Measurements from ENCODE around the gene PPFIA1.

Gene PPFIA1

GRCh38 chr11:70278994-70279393 is 8.5 kb downstream of the PPFIA1 start:
- Histone ChIP-seq H3K4me2 (ENCODE audit: low read depth, low read length) (no peak overlapping the region), H2AFZ (ENCODE audit: low read length) (no peak overlapping the region), H3K36me3 (replicated peaks; ENCODE audit: insufficient read depth, low read length) (no peaks in the 10 kb centered on the region), H3F3A (ENCODE audit: insufficient read depth, low read length) (no peaks in the 10 kb centered on the region), H3K4me3 (ENCODE audit: low read length) (no peak overlapping the region), H3K9ac (ENCODE audit: low read length) (no peak overlapping the region), H3K9me2 (replicated peaks; ENCODE audit: insufficient read depth, low read length) (no peaks in the 10 kb centered on the region), H3K27me3 (replicated peaks; ENCODE audit: insufficient read depth, low read length) (no peaks in the 10 kb centered on the region), H3K4me1 (ENCODE audit: low read length) (peaks cover 4% of the 10 kb centered on the region; the same call in 1 of the 2 replicates), H3K27ac (ENCODE audit: low read length) (no peak overlapping the region), H3K79me2 (ENCODE audit: low read length) (peaks cover 61% of the 10 kb centered on the region), H3K9me3 (replicated peaks; ENCODE audit: insufficient read depth, low read length) (no peaks in the 10 kb centered on the region), H4K20me1 (ENCODE audit: insufficient read depth, low read length) (0 out of 2 replicates have a peak, but pooled peaks cover 4% of the 10 kb centered on the region)
- DNase-seq: no peak
- no peak for TF ChIP-seq EZH2phosphoT487 (IDR thresholded peaks at IDR 0.05; ENCODE audit: low read length)
- TF ChIP-seq EZH2 (optimal IDR thresholded peaks at IDR 0.05; ENCODE audit: low read depth, low read length): no peak
- no peak for TF ChIP-seq CTCF (IDR thresholded peaks at IDR 0.05; ENCODE audit: low read length)

GRCh38 chr11:70281156-70281609 is 10.7 kb downstream of the PPFIA1 start:
- Histone ChIP-seq H3K9ac (ENCODE audit: low read length) (no peak overlapping the region), H2AFZ (ENCODE audit: low read length) (no peak overlapping the region), H4K20me1 (ENCODE audit: insufficient read depth, low read length) (0 out of 2 replicates have a peak, but pooled peaks cover 4% of the 10 kb centered on the region), H3K4me3 (ENCODE audit: low read length) (no peak overlapping the region), H3K27me3 (replicated peaks; ENCODE audit: insufficient read depth, low read length) (no peaks in the 10 kb centered on the region), H3K9me2 (replicated peaks; ENCODE audit: insufficient read depth, low read length) (no peaks in the 10 kb centered on the region), H3K79me2 (ENCODE audit: low read length) (peaks cover 54% of the 10 kb centered on the region), H3K27ac (ENCODE audit: low read length) (no peak overlapping the region), H3F3A (ENCODE audit: insufficient read depth, low read length) (no peaks in the 10 kb centered on the region), H3K4me2 (ENCODE audit: low read depth, low read length) (no peak overlapping the region), H3K36me3 (replicated peaks; ENCODE audit: insufficient read depth, low read length) (no peaks in the 10 kb centered on the region), H3K4me1 (ENCODE audit: low read length) (peaks cover 4% of the 10 kb centered on the region; the same call in 1 of the 2 replicates), H3K9me3 (replicated peaks; ENCODE audit: insufficient read depth, low read length) (no peaks in the 10 kb centered on the region)
- no peak for DNase-seq
- no peak for TF ChIP-seq EZH2phosphoT487 (IDR thresholded peaks at IDR 0.05; ENCODE audit: low read length)
- TF ChIP-seq EZH2 (optimal IDR thresholded peaks at IDR 0.05; ENCODE audit: low read depth, low read length): no peak
- TF ChIP-seq CTCF (IDR thresholded peaks at IDR 0.05; ENCODE audit: low read length): no peak

- Histone ChIP-seq H3K9me2 (replicated peaks; ENCODE audit: insufficient read depth, low read length) (no peaks in the 10 kb centered on the region), H2AFZ (ENCODE audit: low read length) (no peak overlapping the region), H3K4me3 (ENCODE audit: low read length) (no peak overlapping the region), H3K27ac (ENCODE audit: low read length) (no peak overlapping the region), H3K9ac (ENCODE audit: low read length) (no peak overlapping the region), H3K4me2 (ENCODE audit: low read depth, low read length) (no peak overlapping the region), H3F3A (ENCODE audit: insufficient read depth, low read length) (no peaks in the 10 kb centered on the region), H4K20me1 (ENCODE audit: insufficient read depth, low read length) (0 out of 2 replicates have a peak, but pooled peaks cover 4% of the 10 kb centered on the region), H3K27me3 (replicated peaks; ENCODE audit: insufficient read depth, low read length) (no peaks in the 10 kb centered on the region), H3K36me3 (replicated peaks; ENCODE audit: insufficient read depth, low read length) (no peaks in the 10 kb centered on the region), H3K4me1 (ENCODE audit: low read length) (peaks cover 4% of the 10 kb centered on the region; the same call in 1 of the 2 replicates), H3K9me3 (replicated peaks; ENCODE audit: insufficient read depth, low read length) (no peaks in the 10 kb centered on the region), H3K79me2 (ENCODE audit: low read length) (peaks cover 49% of the 10 kb centered on the region)
- no peak for DNase-seq
- TF ChIP-seq EZH2 (optimal IDR thresholded peaks at IDR 0.05; ENCODE audit: low read depth, low read length): no peak
- TF ChIP-seq EZH2phosphoT487 (IDR thresholded peaks at IDR 0.05; ENCODE audit: low read length): no peak
- TF ChIP-seq CTCF (IDR thresholded peaks at IDR 0.05; ENCODE audit: low read length): no peak
These were observed 11.5 kb downstream of the PPFIA1 start for GRCh38 chr11:70282012-70282411.

Data from MM.1S (cell line).